C4-2B (cell line): ENCODE results near the gene KCNT2.

Experiments used
- ZFX ChIP-seq: fragments of 450-650 bp; IDR thresholded peaks from 2 replicates; pipeline ENCODE4 v1.6.1; 2017
- TF ChIP-seq, protein P1 (sequence below): fragments of 450-650 bp; conservative IDR thresholded peaks from 2 replicates; pipeline ENCODE4 v1.5.1; 2017; ENCODE audit warnings: mild to moderate bottlenecking

DNA sequence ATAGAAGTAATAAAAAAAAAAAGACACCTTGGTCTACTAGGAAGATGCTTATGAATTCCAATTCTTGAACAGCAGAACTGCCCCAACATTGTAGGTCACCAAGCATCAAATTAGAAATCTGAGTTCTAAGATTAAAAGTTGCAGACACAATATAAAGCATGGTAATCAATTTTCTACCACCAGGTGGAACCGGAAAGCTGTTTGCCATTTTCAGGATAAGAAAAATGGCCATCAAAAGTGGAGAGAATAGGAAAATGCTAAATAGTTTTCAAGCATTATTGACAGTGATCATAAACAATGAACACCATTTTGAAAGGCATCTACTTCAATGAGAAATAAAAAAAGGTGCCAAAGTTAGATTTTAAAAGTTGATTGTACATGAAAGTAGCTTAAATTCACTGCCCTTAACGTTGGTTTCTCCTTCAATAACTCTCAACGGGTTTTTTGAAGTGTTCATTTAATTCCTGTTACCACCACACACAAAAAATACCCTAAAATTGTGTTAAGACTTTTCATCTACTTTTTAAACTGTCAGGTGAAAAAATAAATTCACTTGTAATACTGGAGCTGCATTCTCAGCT, 252.9 kb downstream of the KCNT2 start:
- TF ChIP-seq, protein P1, sequence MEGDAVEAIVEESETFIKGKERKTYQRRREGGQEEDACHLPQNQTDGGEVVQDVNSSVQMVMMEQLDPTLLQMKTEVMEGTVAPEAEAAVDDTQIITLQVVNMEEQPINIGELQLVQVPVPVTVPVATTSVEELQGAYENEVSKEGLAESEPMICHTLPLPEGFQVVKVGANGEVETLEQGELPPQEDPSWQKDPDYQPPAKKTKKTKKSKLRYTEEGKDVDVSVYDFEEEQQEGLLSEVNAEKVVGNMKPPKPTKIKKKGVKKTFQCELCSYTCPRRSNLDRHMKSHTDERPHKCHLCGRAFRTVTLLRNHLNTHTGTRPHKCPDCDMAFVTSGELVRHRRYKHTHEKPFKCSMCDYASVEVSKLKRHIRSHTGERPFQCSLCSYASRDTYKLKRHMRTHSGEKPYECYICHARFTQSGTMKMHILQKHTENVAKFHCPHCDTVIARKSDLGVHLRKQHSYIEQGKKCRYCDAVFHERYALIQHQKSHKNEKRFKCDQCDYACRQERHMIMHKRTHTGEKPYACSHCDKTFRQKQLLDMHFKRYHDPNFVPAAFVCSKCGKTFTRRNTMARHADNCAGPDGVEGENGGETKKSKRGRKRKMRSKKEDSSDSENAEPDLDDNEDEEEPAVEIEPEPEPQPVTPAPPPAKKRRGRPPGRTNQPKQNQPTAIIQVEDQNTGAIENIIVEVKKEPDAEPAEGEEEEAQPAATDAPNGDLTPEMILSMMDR, result peak; percentile 55
- no peak for TF ChIP-seq ZFX
